Smooth muscle cell (in vitro differentiated cells): Measurements from ENCODE around the gene EXOC1L. TPM values are rescaled to one million over a fixed set of nuclear protein-coding genes. Genes with fewer than 3 reads are reported as not detected.

Source experiments
- polyA plus RNA-seq: library from polyadenylated mRNA; unstranded; fragments of >200 nt; fragmentation: Nextera tagmentation; extraction: Ambion mirVana; gene quantifications from 2 replicates; pipeline ENCODE4 v1.2.1, GENCODE V29; 2016
- small RNA-seq: library from RNA; depleted of rRNA; stranded (forward); fragments of <200 nt; gene quantifications from one replicate; pipeline ENCODE3, GENCODE V24; 2014
- total RNA-seq: library from RNA; depleted of rRNA; stranded (reverse); fragments of >200 nt; gene quantifications from 2 replicates; pipeline ENCODE4 v1.2.3, GENCODE V29; 2014

Gene EXOC1L
- total and polyA plus RNA-seq, 2 experiments from 2014 or later: not detected

Small RNA genes lying within 50 kb of the gene (small RNA-seq; reads per million reads assigned to genes)
- gene RNU6-276P (not detected), gene RNU6-652P (not detected)

Other genes starting within 250 kb of the EXOC1L start
- gene PDCL2, start 227.5 kb upstream of the EXOC1L start, total RNA-seq: not detected in 2 replicates
- gene PDCL2, start 227.5 kb upstream of the EXOC1L start, polyA plus RNA-seq: not detected in 2 replicates
- not detected in 2 replicates for gene NMU, start 183.5 kb upstream of the EXOC1L start, total RNA-seq
- not detected in 2 replicates for gene NMU, start 183.5 kb upstream of the EXOC1L start, polyA plus RNA-seq
- gene EXOC1, start 33.9 kb downstream of the EXOC1L start, total RNA-seq: 34.2 and 44.6 TPM in 2 replicates
- 18.5 and 20.2 TPM in 2 replicates for gene EXOC1, start 33.9 kb downstream of the EXOC1L start, polyA plus RNA-seq
- gene CEP135, start 129.2 kb downstream of the EXOC1L start, total RNA-seq: 11.4 and 28.9 TPM in 2 replicates
- 3.1 and 4.5 TPM in 2 replicates for gene CEP135, start 129.2 kb downstream of the EXOC1L start, polyA plus RNA-seq